AG08395 (cell line): Measurements from ENCODE around the gene SLIT1.
A peak's percentile ranks its signal among the peaks of the same experiment; 100 is the strongest.

ENCODE experiments used
- DNase-seq: peaks from one replicate; pipeline ENCODE4 v3.0.0; 2012; ENCODE audit warnings: mixed read lengths, low spot score

SLIT1 gene

GRCh38 chr10:96968682-96969423 lies 216.9 kb downstream of the SLIT1 start:
- no peak for DNase-seq

GRCh38 chr10:96967847-96968246 lies 217.9 kb downstream of the SLIT1 start:
- DNase-seq = peak; percentile 40

- no peak for DNase-seq
Observed at GRCh38 chr10:96964131-96964530, 221.6 kb downstream of the SLIT1 start.

GRCh38 chr10:96960872-96961271 lies 224.9 kb downstream of the SLIT1 start:
- peak; percentile 12 for DNase-seq

- DNase-seq = no peak
Observed at GRCh38 chr10:96959733-96960132, 226.0 kb downstream of the SLIT1 start.

GRCh38 chr10:96958071-96958470 lies 227.7 kb downstream of the SLIT1 start:
- DNase-seq = no peak

- no peak for DNase-seq
Observed at GRCh38 chr10:96955794-96956193, 230.0 kb downstream of the SLIT1 start.

GRCh38 chr10:96951954-96952353 lies 233.8 kb downstream of the SLIT1 start:
- no peak for DNase-seq

- no peak for DNase-seq
Observed at GRCh38 chr10:96949039-96949683, 236.6 kb downstream of the SLIT1 start.
